GM12892 (cell line): ENCODE measurements around the gene EBLN2.

Source experiments
- POLR2A ChIP-seq: IDR thresholded peaks from 2 replicates; pipeline ENCODE4 v1.6.1; 2011; ENCODE audit warnings: low read depth, low read length, control low read depth
- TAF1 ChIP-seq: IDR thresholded peaks from 2 replicates; pipeline ENCODE4 v1.6.1; 2011; ENCODE audit warnings: low read depth, mild to moderate bottlenecking, control low read depth, low read length, borderline replicate concordance

DNA sequence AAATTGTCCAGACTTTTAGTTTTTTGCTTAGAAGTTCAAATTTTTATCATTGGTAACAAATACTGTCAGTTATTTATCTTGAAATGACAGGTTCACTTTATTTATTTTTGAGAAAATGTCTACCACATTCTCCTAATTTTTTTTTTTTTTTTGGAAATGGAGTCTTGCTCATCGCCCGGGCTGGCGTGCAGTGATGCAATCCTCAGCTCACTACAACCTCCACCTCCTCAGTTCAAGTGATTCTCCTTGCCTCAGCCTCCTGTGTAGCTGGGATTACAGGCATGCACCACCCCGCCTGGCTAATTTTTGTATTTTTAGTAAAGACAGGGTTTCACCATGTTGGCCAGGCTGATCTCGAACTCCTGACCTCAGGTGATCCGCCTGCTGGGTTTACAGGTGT, 16.1 kb upstream of the EBLN2 start:
- TF ChIP-seq TAF1 (no peak), POLR2A (no peak)
